Upper lobe of right lung (tissue), 1 donor: ENCODE results near the gene SHLD1. TPM values are rescaled to one million over a fixed set of nuclear protein-coding genes. Genes with fewer than 3 reads are reported as not detected.
"Not testable (repeated sequence)": the region's sequence is repeated elsewhere in the genome, so short reads cannot be mapped to it uniquely, and the experiment has no call there.

Source experiments
- ATAC-seq: fragments of 200-7000 bp; cut with Tn5 transposase; one replicate; pipeline ENCODE4 v1.9.1; 2020; ENCODE audit warnings: mild to moderate bottlenecking, moderate library complexity
- DNase-seq: peaks from one replicate; pipeline ENCODE4 v3.0.0-alpha.2; 2020
- H3K27ac ChIP-seq: fragments of 200-600 bp; one replicate; pipeline ENCODE4 v1.8.0; 2022
- H3K27me3 ChIP-seq: fragments of 200-600 bp; one replicate; pipeline ENCODE4 v1.8.0; 2022; ENCODE audit warnings: mild to moderate bottlenecking
- H3K36me3 ChIP-seq: fragments of 200-600 bp; one replicate; pipeline ENCODE4 v1.8.0; 2022
- H3K4me1 ChIP-seq: fragments of 200-600 bp; one replicate; pipeline ENCODE4 v1.8.0; 2022
- H3K4me3 ChIP-seq: fragments of 200-600 bp; one replicate; pipeline ENCODE4 v1.8.0; 2022; ENCODE audit warnings: mild to moderate bottlenecking
- H3K9me3 ChIP-seq: fragments of 200-600 bp; one replicate; pipeline ENCODE4 v1.8.0; 2022
- intact Hi-C: fragments of 100-400 bp; cut with DNase I; formaldehyde crosslinking; loops from one replicate; pipeline ENCODE4 v1.11.0; 2022
- total RNA-seq: library from RNA; stranded (reverse); fragmentation: NEBNext Ultra II Directional; extraction: Animal tissue kit (Norgen Biotek cat#: 25700); gene quantifications from one replicate; pipeline ENCODE4 v1.2.1, GENCODE V29; 2021
- TF ChIP-seq, protein P1 (sequence below): fragments of 200-600 bp; IDR thresholded peaks from one replicate; pipeline ENCODE4 v1.8.0; 2022; ENCODE audit warnings: antibody characterized with exemption
- donor health status: DM: no; HTN: yes; CAD: no; lungs with severe emphysema.

SHLD1 gene
- total RNA-seq, 1 donor from 2014 or later: 5.8 TPM

DNA sequence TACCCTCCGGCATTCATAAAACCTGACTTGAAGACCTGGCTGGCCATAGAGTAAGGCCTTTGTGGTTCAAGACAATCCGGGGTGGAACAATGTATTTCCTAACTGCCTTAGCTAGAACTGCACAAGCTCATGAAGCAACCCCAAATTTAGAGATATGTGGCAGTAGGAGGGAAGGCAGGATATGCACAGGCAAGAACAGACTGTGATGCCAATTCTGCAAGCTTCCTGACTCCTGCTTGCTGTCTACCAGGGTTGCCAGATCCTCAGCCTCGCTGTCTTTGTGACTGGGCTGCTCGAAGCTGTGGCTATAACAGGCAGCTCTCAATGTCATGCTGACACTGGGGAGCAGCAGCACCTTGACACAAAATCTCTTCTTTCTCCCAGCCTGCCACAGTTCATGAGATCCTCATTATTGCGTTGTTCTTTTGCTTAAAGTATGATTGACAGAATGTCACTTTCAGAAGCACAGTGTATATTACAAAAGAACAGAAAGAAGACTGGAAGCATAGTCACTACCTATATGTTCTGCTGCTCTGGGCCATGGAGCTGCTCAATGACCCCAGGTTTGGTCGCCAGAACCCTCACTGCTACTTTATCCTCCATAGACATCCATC, 18.3 kb upstream of the SHLD1 start:
- Histone ChIP-seq H3K4me3 (no peak overlapping the region), H3K27ac (no peak overlapping the region), H3K9me3 (no peaks in the 10 kb centered on the region), H3K27me3 (no peaks in the 10 kb centered on the region), H3K4me1 (peaks cover 11% of the 10 kb centered on the region), H3K36me3 (no peaks in the 10 kb centered on the region)
- DNase-seq (no peak), ATAC-seq (peak; percentile 59)
- TF ChIP-seq, protein P1, sequence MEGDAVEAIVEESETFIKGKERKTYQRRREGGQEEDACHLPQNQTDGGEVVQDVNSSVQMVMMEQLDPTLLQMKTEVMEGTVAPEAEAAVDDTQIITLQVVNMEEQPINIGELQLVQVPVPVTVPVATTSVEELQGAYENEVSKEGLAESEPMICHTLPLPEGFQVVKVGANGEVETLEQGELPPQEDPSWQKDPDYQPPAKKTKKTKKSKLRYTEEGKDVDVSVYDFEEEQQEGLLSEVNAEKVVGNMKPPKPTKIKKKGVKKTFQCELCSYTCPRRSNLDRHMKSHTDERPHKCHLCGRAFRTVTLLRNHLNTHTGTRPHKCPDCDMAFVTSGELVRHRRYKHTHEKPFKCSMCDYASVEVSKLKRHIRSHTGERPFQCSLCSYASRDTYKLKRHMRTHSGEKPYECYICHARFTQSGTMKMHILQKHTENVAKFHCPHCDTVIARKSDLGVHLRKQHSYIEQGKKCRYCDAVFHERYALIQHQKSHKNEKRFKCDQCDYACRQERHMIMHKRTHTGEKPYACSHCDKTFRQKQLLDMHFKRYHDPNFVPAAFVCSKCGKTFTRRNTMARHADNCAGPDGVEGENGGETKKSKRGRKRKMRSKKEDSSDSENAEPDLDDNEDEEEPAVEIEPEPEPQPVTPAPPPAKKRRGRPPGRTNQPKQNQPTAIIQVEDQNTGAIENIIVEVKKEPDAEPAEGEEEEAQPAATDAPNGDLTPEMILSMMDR: no peak
- intact Hi-C loops: no loop called here

DNA sequence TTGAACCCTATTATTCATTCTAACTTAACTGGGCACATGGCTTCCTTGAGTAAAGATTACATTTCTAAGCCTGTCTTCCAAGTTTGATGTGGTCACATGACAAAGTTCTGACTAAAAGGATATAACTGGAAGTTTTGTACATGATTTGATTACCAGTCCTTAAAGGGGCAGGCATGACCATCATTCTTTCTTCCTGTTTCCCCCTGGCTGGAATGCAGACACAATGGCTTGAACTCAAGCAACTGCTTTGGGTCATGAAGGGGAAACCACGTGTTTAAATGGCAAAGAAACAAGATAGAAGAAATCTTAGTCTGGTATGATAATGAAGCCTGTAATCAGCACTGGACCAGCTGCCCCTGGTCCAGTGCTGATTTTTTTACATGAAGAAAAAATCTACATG, 15.6 kb upstream of the SHLD1 start:
- peaks cover 23% of the 10 kb centered on the region for H3K4me1 ChIP-seq
- no peaks in the 10 kb centered on the region for H3K36me3 ChIP-seq
- intact Hi-C loops: no loop called here
- no peak overlapping the region for H3K27ac ChIP-seq
- ATAC-seq: no peak
- DNase-seq: no peak
- H3K9me3 ChIP-seq: no peaks in the 10 kb centered on the region
- TF ChIP-seq, protein P1: no peak
- H3K4me3 ChIP-seq: no peak overlapping the region
- no peaks in the 10 kb centered on the region for H3K27me3 ChIP-seq

DNA sequence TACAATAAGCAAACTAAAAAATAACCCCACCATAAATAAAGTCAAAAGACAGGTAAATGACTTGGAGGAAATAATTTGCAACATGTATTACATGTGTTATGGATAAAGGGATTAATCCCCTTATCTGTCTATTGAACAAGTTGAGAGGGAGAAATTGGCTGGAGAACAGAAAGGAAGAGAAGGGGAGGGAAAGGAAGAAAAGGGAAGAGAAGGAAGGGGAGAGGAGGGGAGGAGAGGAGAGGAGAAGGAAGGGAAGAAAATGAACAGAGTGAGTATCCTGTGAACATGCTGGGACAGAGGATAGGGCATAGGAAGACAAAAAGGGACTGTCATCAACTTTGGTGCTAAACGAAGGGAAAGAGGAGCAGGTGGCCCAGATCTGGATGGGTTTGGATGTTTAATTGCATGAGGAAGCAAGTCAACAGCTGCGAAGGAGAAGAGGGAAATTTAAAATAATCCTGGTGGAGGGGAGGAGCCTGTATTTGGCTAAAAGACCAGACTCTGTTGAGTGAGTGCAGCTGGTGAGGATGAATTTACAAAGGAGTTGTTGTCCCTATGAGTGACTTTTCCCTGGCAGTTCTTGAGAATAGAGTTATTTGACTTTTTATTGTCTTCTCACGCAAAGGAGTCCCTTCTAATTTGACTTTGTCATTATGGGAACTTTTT, 14.2 kb upstream of the SHLD1 start:
- ATAC-seq (no peak), DNase-seq (no peak)
- Histone ChIP-seq H3K27ac (no peak overlapping the region), H3K4me3 (no peak overlapping the region), H3K36me3 (no peaks in the 10 kb centered on the region), H3K9me3 (no peaks in the 10 kb centered on the region), H3K4me1 (peaks cover 23% of the 10 kb centered on the region), H3K27me3 (no peaks in the 10 kb centered on the region)
- TF ChIP-seq, protein P1: no peak
- intact Hi-C loops: no loop called here

DNA sequence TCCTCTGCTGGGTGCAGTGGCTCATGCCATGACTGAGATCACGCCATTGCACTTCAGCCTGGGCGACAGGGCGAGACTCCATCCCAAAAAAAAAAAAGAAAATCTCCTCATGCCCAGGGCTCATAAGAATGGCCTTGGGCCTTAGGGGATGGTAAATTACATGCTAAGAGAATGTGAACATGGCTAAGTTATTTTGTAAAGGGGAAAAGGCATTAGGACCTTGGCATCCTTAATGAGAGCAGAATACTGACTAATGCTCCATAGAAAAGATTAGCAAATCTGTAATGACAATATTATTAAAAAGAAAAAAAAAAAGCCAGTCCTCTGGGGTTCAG, 12.6 kb upstream of the SHLD1 start:
- DNase-seq (no peak), ATAC-seq (no peak)
- Histone ChIP-seq H3K4me3 (no peak overlapping the region), H3K4me1 (peaks cover 23% of the 10 kb centered on the region), H3K36me3 (no peaks in the 10 kb centered on the region), H3K27ac (no peak overlapping the region), H3K27me3 (no peaks in the 10 kb centered on the region), H3K9me3 (no peaks in the 10 kb centered on the region)
- TF ChIP-seq, protein P1: no peak
- intact Hi-C loops: no loop called here

DNA sequence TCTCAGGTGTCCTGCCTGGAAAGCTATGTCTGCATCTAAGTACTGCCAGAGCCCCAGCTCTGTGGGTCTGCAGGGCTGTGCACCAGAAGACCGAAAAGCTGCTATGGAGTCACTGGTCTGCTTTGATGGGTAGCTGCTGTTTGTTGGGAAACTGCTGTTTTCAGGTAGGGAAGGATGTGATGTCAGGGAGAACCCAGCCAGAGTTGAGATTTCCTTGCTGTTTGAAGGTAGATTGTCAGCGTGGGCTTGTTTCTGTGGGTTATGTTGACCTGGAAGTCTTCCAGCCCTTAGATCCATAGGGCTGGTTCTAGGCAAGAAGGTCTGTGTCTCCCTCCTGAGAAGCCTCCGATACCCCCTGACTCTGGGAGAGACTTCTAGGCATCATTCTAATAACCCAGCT, 12.2 kb upstream of the SHLD1 start:
- Histone ChIP-seq H3K36me3 (no peaks in the 10 kb centered on the region), H3K27me3 (no peaks in the 10 kb centered on the region), H3K9me3 (no peaks in the 10 kb centered on the region), H3K4me3 (no peak overlapping the region), H3K27ac (no peak overlapping the region), H3K4me1 (peaks cover 23% of the 10 kb centered on the region)
- DNase-seq: no peak
- intact Hi-C loops: no loop called here
- ATAC-seq: no peak
- TF ChIP-seq, protein P1: no peak

DNA sequence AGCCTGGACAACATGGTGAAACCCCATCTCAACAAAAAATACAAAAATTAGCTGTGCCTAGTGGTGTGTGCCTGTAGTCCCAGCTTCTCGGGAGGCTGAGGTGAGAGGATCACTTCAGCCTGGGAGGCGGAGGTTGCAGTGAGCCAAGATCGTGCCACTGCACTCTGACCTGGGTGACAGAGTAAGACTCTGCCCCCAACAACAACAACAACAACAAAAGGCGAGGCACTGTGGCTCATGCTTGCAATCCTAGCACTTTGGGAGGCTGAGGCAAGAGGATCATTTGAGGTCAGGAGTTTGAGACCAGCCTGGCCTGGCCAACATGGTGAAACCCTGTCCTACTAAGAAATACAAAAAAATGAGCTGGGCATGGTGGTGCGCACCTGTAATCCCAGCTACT, 9.6 kb upstream of the SHLD1 start:
- H3K4me3 ChIP-seq, DNase-seq, H3K36me3 ChIP-seq, intact Hi-C loops, H3K27me3 ChIP-seq, ATAC-seq, H3K9me3 ChIP-seq, H3K27ac ChIP-seq: not testable (repeated sequence)
- peaks cover 23% of the 10 kb centered on the region for H3K4me1 ChIP-seq
